Mucosa of gallbladder (tissue), 1 donor: ENCODE results near the gene ZNF774. TPM values are rescaled to one million over a fixed set of nuclear protein-coding genes. Genes with fewer than 3 reads are reported as not detected.
"Not testable (repeated sequence)": the region's sequence is repeated elsewhere in the genome, so short reads cannot be mapped to it uniquely, and the experiment has no call there.

Experiments used
- DNase-seq: peaks from one replicate; pipeline ENCODE4 v3.0.0-alpha.2; 2020; ENCODE audit warnings: low spot score
- total RNA-seq: library from RNA; stranded (reverse); gene quantifications from one replicate; pipeline ENCODE4 v1.2.1, GENCODE V29; 2021
- donor health status: DM: no; HTN: no; CAD: no.

Gene ZNF774
- total RNA-seq, 1 donor from 2014 or later = 18.4 TPM

- DNase-seq = peak; percentile 45
Observed at GRCh38 chr15:90345857-90346256, 6.2 kb upstream of the ZNF774 start.

- not testable (repeated sequence) for DNase-seq
Observed at GRCh38 chr15:90347431-90348065, 4.5 kb upstream of the ZNF774 start.

- DNase-seq = no peak
Observed at GRCh38 chr15:90348456-90348855, 3.6 kb upstream of the ZNF774 start.

- DNase-seq = no peak
Observed at GRCh38 chr15:90349072-90349471, 3.0 kb upstream of the ZNF774 start.

- DNase-seq = no peak
Observed at GRCh38 chr15:90349821-90350220, 2.3 kb upstream of the ZNF774 start.

- no peak for DNase-seq
Observed at GRCh38 chr15:90351479-90352106, 491 bp upstream of the ZNF774 start.

GRCh38 chr15:90354986-90355385 is 2.9 kb downstream of the ZNF774 start:
- DNase-seq = no peak

GRCh38 chr15:90358124-90359033 is 6.3 kb downstream of the ZNF774 start:
- DNase-seq = no peak

- DNase-seq = no peak
Observed at GRCh38 chr15:90360746-90361145, 8.7 kb downstream of the ZNF774 start.

- no peak for DNase-seq
Observed at GRCh38 chr15:90362936-90363212, 10.8 kb downstream of the ZNF774 start.

GRCh38 chr15:90364251-90364650 is 12.2 kb downstream of the ZNF774 start:
- DNase-seq = no peak

- DNase-seq = no peak
Observed at GRCh38 chr15:90365414-90366055, 13.5 kb downstream of the ZNF774 start.

- no peak for DNase-seq
Observed at GRCh38 chr15:90367576-90367975, 15.5 kb downstream of the ZNF774 start.

- no peak for DNase-seq
Observed at GRCh38 chr15:90375071-90375470, 23.0 kb downstream of the ZNF774 start.

GRCh38 chr15:90376789-90377188 is 24.7 kb downstream of the ZNF774 start:
- no peak for DNase-seq

- DNase-seq = no peak
Observed at GRCh38 chr15:90379263-90379662, 27.2 kb downstream of the ZNF774 start.

- no peak for DNase-seq
Observed at GRCh38 chr15:90381515-90381914, 29.4 kb downstream of the ZNF774 start.

GRCh38 chr15:90382320-90382719 is 30.2 kb downstream of the ZNF774 start:
- DNase-seq = no peak

- no peak for DNase-seq
Observed at GRCh38 chr15:90386221-90386620, 34.1 kb downstream of the ZNF774 start.

- peak; percentile 97 for DNase-seq
Observed at GRCh38 chr15:90387534-90388461, 35.7 kb downstream of the ZNF774 start, which contains the start of gene IQGAP1. IQGAP1 (plus strand) TSS chr15:90388242; CDS start chr15:90388342, 100 bp downstream.
